ENCODE measurements around the gene RNF150. TPM values are rescaled to one million over a fixed set of nuclear protein-coding genes. Genes with fewer than 3 reads are reported as not detected.

The RNF150 gene
- total RNA-seq, 1 experiment from 2014 or later, result 4.4 TPM

DNA sequence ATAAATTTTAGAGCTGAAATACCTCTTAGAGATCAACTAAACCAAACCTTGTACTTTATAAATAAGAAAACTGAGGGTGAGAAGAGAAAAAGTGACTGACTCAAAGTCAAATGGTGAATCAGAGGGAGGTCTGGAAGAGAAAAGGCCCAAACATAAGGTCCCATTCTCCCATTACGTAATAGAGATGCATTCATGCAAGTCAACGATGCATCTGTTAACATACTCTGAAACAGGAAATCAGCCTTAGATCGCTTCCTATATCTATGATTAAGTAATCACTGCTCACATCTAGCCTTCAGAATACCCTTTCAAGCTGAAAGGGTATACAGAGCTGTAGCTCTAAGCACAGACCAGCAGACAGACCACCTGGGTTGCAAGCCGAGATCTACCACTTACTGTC, 6.5 kb downstream of the RNF150 start:
- Mint-ChIP-seq H3K27me3 (ENCODE audit: low read depth) (peaks cover 21% of the 10 kb centered on the region), H3K4me1 (peaks cover 21 to 23% of the 10 kb centered on the region in 2 experiments), H3K4me3 (no peak overlapping the region), H3K9me3 (no peaks in the 10 kb centered on the region), H3K27ac (no peak overlapping the region), H3K36me3 (ENCODE audit: insufficient read depth in 1 of 3, low read depth in 3 of 3) (no peaks in the 10 kb centered on the region)
- no peak overlapping the region for H3K23ac ChIP-seq (ENCODE audit: insufficient read length, low read depth, low read length)
- H3K18ac ChIP-seq (ENCODE audit: insufficient read length, low read depth, low read length), result no peak overlapping the region
- no peak overlapping the region for H2BK5ac ChIP-seq (ENCODE audit: insufficient read length, low read length)
- H3K14ac ChIP-seq (ENCODE audit: insufficient read depth, low read length), result no peak overlapping the region
- H3K4me1 ChIP-seq (ENCODE audit: insufficient read depth, low read length), result no peaks in the 10 kb centered on the region
- TF ChIP-seq, protein P1, sequence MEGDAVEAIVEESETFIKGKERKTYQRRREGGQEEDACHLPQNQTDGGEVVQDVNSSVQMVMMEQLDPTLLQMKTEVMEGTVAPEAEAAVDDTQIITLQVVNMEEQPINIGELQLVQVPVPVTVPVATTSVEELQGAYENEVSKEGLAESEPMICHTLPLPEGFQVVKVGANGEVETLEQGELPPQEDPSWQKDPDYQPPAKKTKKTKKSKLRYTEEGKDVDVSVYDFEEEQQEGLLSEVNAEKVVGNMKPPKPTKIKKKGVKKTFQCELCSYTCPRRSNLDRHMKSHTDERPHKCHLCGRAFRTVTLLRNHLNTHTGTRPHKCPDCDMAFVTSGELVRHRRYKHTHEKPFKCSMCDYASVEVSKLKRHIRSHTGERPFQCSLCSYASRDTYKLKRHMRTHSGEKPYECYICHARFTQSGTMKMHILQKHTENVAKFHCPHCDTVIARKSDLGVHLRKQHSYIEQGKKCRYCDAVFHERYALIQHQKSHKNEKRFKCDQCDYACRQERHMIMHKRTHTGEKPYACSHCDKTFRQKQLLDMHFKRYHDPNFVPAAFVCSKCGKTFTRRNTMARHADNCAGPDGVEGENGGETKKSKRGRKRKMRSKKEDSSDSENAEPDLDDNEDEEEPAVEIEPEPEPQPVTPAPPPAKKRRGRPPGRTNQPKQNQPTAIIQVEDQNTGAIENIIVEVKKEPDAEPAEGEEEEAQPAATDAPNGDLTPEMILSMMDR (conservative IDR thresholded peaks at IDR 0.05), result no peak
- H3K4me2 ChIP-seq (ENCODE audit: insufficient read depth, insufficient read length, low read length), result no peak overlapping the region
- H3K79me1 ChIP-seq (ENCODE audit: insufficient read depth, low read depth, low read length, poor library complexity, severe bottlenecking), result no peaks in the 10 kb centered on the region
- no peaks in the 10 kb centered on the region for H4K20me1 ChIP-seq (ENCODE audit: control insufficient read depth, insufficient read depth, insufficient read length)
- H4K8ac ChIP-seq (replicated peaks; ENCODE audit: insufficient read length, low read depth, low read length), result no peak overlapping the region
- H3K23me2 ChIP-seq (ENCODE audit: insufficient read length, low read depth, low read length, poor library complexity, severe bottlenecking), result no peaks in the 10 kb centered on the region
- no peak overlapping the region for H2BK15ac ChIP-seq (ENCODE audit: low read depth, low read length)
- no peak overlapping the region for H3K27ac ChIP-seq (ENCODE audit: insufficient read length, low read depth, low read length)
- H3K4ac ChIP-seq (ENCODE audit: low read depth, low read length), result no peak overlapping the region
- DNase-seq, result no peak
- H3K27me3 ChIP-seq (ENCODE audit: insufficient read depth, low read length), result no peaks in the 10 kb centered on the region; the same call in 1 of the 2 replicates
- no peak overlapping the region for H3T11ph ChIP-seq (ENCODE audit: low read length)
- no peak overlapping the region for H2BK12ac ChIP-seq (ENCODE audit: insufficient read length, low read depth, low read length)
- no peaks in the 10 kb centered on the region for H3K9me3 ChIP-seq (ENCODE audit: control insufficient read depth, low read depth, low read length)
- no peak overlapping the region for H4K91ac ChIP-seq (ENCODE audit: insufficient read length, low read depth, low read length)
- H4K5ac ChIP-seq (ENCODE audit: insufficient read length, low read depth, low read length), result no peak overlapping the region
- H3K56ac ChIP-seq (ENCODE audit: insufficient read length, low read depth, low read length), result no peak overlapping the region
- H3K9ac ChIP-seq (ENCODE audit: extremely low read depth, insufficient read length, low read length), result no peak overlapping the region
- H3K79me2 ChIP-seq (ENCODE audit: insufficient read depth, low read length), result no peaks in the 10 kb centered on the region
- H2AFZ ChIP-seq (ENCODE audit: low read length), result no peak overlapping the region
- no peak overlapping the region for H2BK120ac ChIP-seq (ENCODE audit: low read depth, low read length, poor library complexity, severe bottlenecking)
- WGBS (ENCODE audit: extremely low coverage, insufficient read length, low lambda C conversion rate), result no CpG with 5 or more reads among the region's 4 CpGs
- no peak overlapping the region for H2BK20ac ChIP-seq (ENCODE audit: low read depth, low read length, poor library complexity, severe bottlenecking)
- no peak overlapping the region for H2AK5ac ChIP-seq (ENCODE audit: insufficient read length, low read length)
